ENCODE results near the gene GRAP2. TPM values are rescaled to one million over a fixed set of nuclear protein-coding genes. Genes with fewer than 3 reads are reported as not detected.

GRAP2 gene
- total and polyA plus RNA-seq, 2 of the 8 experiments (the other 6 are each of a cell fraction or from before 2014, with no cell fraction given), result 0.08 TPM; not detected in 1

- TF ChIP-seq BCL11A (IDR thresholded peaks at IDR 0.05; ENCODE audit: low read depth in 2 of 2, low read length in 2 of 2) (no peak), EGR1 (IDR thresholded peaks at IDR 0.05; ENCODE audit: borderline replicate concordance, low read depth, low read length) (peak; percentile 57), ZNF274 (IDR thresholded peaks at IDR 0.05; ENCODE audit: borderline replicate concordance, extremely low read depth, low read length) (no peak), SUZ12 (IDR thresholded peaks at IDR 0.05; ENCODE audit: low read length) (no peak; the same call in none of the 2 replicates), TCF12 (IDR thresholded peaks at IDR 0.05; ENCODE audit: low read depth, low read length) (no peak), CREB1 (IDR thresholded peaks at IDR 0.05) (no peak), KDM5A (IDR thresholded peaks at IDR 0.05; ENCODE audit: low read length) (no peak), MAX (IDR thresholded peaks at IDR 0.05) (peak; percentile 99), HDAC6 (IDR thresholded peaks at IDR 0.05; ENCODE audit: low read depth, low read length) (no peak), TBP (IDR thresholded peaks at IDR 0.05; ENCODE audit: low read depth, low read length) (no peak), SIN3A (conservative IDR thresholded peaks at IDR 0.05 in 1 of 2, IDR thresholded peaks at IDR 0.05 in 1 of 2; ENCODE audit: low read depth in 1 of 2, low read length in 2 of 2) (peak in 1 of 2 experiments; percentile 60; a peak in 1 of 4 replicates), CHD2 (IDR thresholded peaks at IDR 0.05; ENCODE audit: low read length) (no peak), RXRA (IDR thresholded peaks at IDR 0.05; ENCODE audit: insufficient read depth, low read depth, low read length) (no peak), CTBP2 (IDR thresholded peaks at IDR 0.05; ENCODE audit: borderline replicate concordance, insufficient read depth, insufficient read length, low read length) (no peak), NANOG (IDR thresholded peaks at IDR 0.05; ENCODE audit: insufficient read depth, low read depth, low read length, poor library complexity, severe bottlenecking) (no peak), ATF3 (IDR thresholded peaks at IDR 0.05; ENCODE audit: insufficient read depth, low read depth, low read length) (no peak), CBX5 (IDR thresholded peaks at IDR 0.05; ENCODE audit: low read depth, low read length) (no peak), BRCA1 (IDR thresholded peaks at IDR 0.05; ENCODE audit: low read depth, low read length) (no peak), CBX8 (IDR thresholded peaks at IDR 0.05; ENCODE audit: borderline replicate concordance, low read depth, low read length) (no peak), EZH2 (IDR thresholded peaks at IDR 0.05; ENCODE audit: low read depth, low read length, severe bottlenecking) (peak; percentile 22), SRF (IDR thresholded peaks at IDR 0.05; ENCODE audit: low read depth, low read length) (no peak), EP300 (IDR thresholded peaks at IDR 0.05; ENCODE audit: borderline replicate concordance in 1 of 2, low read depth in 2 of 2, low read length in 2 of 2) (no peak), JUND (IDR thresholded peaks at IDR 0.05; ENCODE audit: low read length) (no peak)
These were observed 93.9 kb downstream of the GRAP2 start, which contains the start of gene FAM83F (continued) for GRCh38 chr22:39994566-39995392.

Measured in H1 (cell line).